GM12872 (cell line): ENCODE measurements around the gene CES5A.

Experiments used
- TF ChIP-seq, protein P1 (sequence below): IDR thresholded peaks from 3 replicates; pipeline ENCODE4 v1.5.1; 2011; ENCODE audit warnings: low read depth, mild to moderate bottlenecking, low read length, moderate library complexity; ENCODE audit not compliant: insufficient read depth

Gene CES5A

DNA sequence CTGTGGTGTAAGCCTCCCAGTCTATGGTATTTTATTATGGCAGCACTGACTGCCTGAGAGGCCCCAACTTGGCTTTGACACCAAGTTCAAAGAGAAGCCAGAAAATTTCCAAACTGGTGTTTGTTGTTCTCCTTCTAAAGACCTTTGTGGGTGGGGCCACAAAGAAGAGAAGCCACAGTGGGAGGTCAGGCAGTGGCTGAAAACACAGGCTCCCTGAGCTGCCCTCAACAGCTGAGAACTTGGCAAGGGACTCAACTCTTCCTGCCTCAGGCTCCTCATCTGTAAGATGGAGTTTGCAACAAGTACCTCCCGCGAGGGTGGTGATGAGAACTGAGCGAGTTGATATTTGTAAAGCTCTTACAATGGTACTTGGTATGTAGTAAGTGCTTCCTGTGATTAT, 18.2 kb downstream of the CES5A start:
- TF ChIP-seq, protein P1, sequence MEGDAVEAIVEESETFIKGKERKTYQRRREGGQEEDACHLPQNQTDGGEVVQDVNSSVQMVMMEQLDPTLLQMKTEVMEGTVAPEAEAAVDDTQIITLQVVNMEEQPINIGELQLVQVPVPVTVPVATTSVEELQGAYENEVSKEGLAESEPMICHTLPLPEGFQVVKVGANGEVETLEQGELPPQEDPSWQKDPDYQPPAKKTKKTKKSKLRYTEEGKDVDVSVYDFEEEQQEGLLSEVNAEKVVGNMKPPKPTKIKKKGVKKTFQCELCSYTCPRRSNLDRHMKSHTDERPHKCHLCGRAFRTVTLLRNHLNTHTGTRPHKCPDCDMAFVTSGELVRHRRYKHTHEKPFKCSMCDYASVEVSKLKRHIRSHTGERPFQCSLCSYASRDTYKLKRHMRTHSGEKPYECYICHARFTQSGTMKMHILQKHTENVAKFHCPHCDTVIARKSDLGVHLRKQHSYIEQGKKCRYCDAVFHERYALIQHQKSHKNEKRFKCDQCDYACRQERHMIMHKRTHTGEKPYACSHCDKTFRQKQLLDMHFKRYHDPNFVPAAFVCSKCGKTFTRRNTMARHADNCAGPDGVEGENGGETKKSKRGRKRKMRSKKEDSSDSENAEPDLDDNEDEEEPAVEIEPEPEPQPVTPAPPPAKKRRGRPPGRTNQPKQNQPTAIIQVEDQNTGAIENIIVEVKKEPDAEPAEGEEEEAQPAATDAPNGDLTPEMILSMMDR: no peak

GRCh38 chr16:55853114-55853513, 22.1 kb downstream of the CES5A start:
- TF ChIP-seq, protein P1: no peak

GRCh38 chr16:55849536-55849935, 25.6 kb downstream of the CES5A start:
- TF ChIP-seq, protein P1: no peak

GRCh38 chr16:55846598-55847346, 28.4 kb downstream of the CES5A start:
- TF ChIP-seq, protein P1: no peak

DNA sequence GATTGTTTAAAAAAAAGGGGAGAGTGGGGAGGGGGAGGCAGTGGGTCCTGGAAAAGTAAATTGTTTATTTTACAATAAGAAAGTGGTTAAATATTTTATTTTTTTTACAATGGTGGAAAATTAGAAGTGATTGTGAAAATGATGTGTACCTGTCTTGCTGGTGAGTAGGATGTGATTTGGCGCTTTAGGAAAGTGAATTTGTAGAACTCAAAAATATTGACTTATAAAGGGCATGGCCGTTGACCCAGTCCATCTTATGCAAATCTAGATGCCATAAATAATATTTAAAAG, 32.1 kb downstream of the CES5A start:
- TF ChIP-seq, protein P1: no peak

DNA sequence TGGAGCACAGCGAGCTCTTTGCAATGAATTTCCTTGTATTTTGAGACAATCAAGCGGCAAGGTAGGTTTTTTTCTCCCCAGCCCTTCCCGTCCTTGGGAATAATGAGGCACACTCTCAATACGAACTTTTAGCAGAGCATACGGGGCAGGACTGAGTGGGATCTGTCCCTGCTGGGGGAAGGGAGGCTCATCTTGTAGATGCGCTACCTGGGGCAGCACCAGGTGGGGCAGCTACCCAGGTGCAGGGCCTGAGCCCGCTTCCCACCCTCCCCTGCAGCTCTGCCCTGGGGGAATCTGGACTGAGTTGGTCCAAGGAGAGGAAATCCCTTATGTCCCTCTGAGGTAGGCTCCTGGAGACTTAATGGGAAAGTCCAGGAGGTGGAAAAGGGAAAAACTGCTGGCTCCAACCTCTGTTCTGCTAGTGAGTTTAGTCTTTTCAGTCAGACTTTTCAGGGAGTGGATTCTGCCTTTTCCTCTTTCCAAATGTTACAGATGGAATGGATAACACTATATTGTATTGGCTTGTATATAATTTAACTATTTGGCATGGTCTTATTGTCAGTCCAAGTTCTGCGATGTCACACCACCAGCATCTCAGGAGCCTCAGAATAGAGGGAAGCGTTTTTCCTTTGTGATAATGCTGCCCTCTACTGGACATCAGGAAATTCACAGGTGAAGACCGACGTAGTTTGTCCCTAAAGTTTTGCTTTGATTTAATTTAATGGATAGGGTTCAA, 32.6 kb downstream of the CES5A start:
- TF ChIP-seq, protein P1: peak; percentile 58

DNA sequence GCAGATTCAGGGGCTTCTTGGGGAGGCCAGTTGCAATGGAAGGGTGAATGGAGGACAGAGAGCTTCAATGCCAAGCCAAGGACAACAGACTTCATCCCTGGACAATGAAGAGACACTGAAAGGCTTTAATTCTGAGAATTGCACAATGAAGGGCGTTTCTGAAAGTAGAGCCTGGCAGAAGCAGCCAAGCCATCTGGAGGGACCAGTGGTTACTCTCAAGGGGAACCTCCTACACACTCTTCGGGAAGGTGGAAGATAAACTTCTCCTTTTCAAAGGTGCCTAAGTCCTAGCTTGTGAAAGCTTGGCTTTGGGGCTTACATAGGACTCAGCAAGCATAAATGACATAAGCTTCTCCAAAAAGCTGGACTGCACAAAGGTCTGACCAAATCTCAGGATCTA, 36.1 kb downstream of the CES5A start:
- TF ChIP-seq, protein P1: no peak
